NT2/D1 (cell line): Measurements from ENCODE around the gene ITPR2.

ENCODE experiments used
- SUZ12 ChIP-seq: IDR thresholded peaks from 2 replicates; pipeline ENCODE4 v1.6.1; 2011; ENCODE audit not compliant: insufficient read length, insufficient read depth; ENCODE audit errors: extremely low read depth
- YY1 ChIP-seq: IDR thresholded peaks from 2 replicates; pipeline ENCODE4 v1.6.1; 2011; ENCODE audit not compliant: insufficient read length, insufficient read depth

DNA sequence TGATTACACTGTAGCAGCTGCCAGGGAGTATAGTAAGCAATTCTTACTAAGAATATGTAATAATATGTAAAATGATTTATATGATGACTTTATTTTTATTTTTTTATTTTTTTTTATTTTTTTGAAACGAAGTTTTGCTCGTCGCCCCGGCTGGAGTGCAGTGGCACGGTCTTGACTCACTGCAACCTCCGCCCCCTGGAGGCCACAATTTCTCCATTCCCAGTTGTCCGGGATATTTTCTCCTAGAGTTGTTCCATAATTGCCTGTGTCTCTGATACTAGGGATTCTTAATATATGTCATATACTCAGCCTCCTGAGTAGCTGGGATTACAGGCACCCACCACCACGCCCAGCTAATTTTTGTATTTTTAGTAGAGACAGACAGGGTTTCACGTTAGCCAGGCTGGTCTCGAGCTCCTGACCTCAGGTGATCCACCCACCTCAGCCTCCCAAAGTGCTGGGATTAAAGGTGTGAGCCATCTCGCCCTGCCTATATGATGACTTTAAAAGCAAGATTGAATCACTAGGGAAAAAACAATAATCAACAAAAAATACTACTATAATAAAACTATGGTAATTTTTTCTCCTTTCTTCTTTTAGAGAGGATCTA lies 12.2 kb upstream of the ITPR2 start:
- TF ChIP-seq SUZ12: no peak
- no peak for TF ChIP-seq YY1
